Naive thymus-derived CD8-positive, alpha-beta T cell (primary cell): ENCODE measurements around the gene DAG1. TPM values are rescaled to one million over a fixed set of nuclear protein-coding genes. Genes with fewer than 3 reads are reported as not detected.
A peak's percentile ranks its signal among the peaks of the same experiment; 100 is the strongest.

Source experiments
- ATAC-seq, 2 donors: fragments of 150-1000 bp; cut with Tn5 transposase in 1 of 2; sonication (Bioruptor Pico), chemical (Tn5 transposase) in 1 of 2; 1 replicate in 1 of 2; 2 replicates in 1 of 2; pipeline ENCODE4 v1.10.0; 2021; ENCODE audit warnings: mild to moderate bottlenecking in 2 of 2, moderate library complexity in 2 of 2
- POLR2A ChIA-PET: fragments of 350-600 bp; sonication (Branson Sonifier 250); formaldehyde crosslinking; loops from one replicate; lab custom pipeline; 2021; ENCODE audit warnings: antibody characterized with exemption; lab: Charles Lee
- DNase-seq, 10 donors: peaks; one replicate each; pipeline versions ENCODE4 v3.0.0 to v3.0.0-alpha.2; 2020 to 2022
- H3K27ac Mint-ChIP-seq, 10 donors: one replicate each; pipeline ENCODE4 v1.8.0; 2020 to 2022; ENCODE audit warnings: mild to moderate bottlenecking in 10 of 10, mixed read lengths in 10 of 10, moderate library complexity in 4 of 10, inconsistent platforms in 1 of 10
- H3K27me3 Mint-ChIP-seq, 5 donors: one replicate each; pipeline ENCODE4 v1.8.0; 2021 to 2022; ENCODE audit warnings: mixed read lengths in 5 of 5
- H3K36me3 Mint-ChIP-seq, 3 donors: one replicate each; pipeline ENCODE4 v1.8.0; 2020 to 2022; ENCODE audit warnings: mixed read lengths in 3 of 3, mild to moderate bottlenecking in 2 of 3, inconsistent platforms in 1 of 3
- H3K4me1 Mint-ChIP-seq, 4 donors: one replicate each; pipeline ENCODE4 v1.8.0; 2021 to 2022; ENCODE audit warnings: mixed read lengths in 4 of 4
- H3K4me3 Mint-ChIP-seq, 10 donors: one replicate each; pipeline ENCODE4 v1.8.0; 2020 to 2022; ENCODE audit warnings: mild to moderate bottlenecking in 10 of 10, mixed read lengths in 10 of 10, moderate library complexity in 6 of 10, inconsistent platforms in 1 of 10
- H3K9me3 Mint-ChIP-seq, 9 donors: one replicate each; pipeline ENCODE4 v1.8.0; 2020 to 2022; ENCODE audit warnings: mixed read lengths in 9 of 9, mild to moderate bottlenecking in 3 of 9, inconsistent platforms in 1 of 9, moderate library complexity in 1 of 9
- polyA plus RNA-seq, 3 donors: library from polyadenylated mRNA; unstranded; fragments of 300-500 nt; fragmentation: Illumina TruSeq; gene quantifications; one replicate each; pipeline ENCODE4 v1.2.3, GENCODE V29; 2021
- total RNA-seq, 8 experiments: library from RNA in 2 of 8; stranded (reverse) in 2 of 8; gene quantifications; one replicate each; pipeline ENCODE4 v1.2.3 and lab custom pipeline; 2021 to 2026

The DAG1 gene
- total and polyA plus RNA-seq, 5 experiments from 2014 or later = 4.6 to 20.3 (median 6.4) TPM

- no peak for ATAC-seq
- no peak for DNase-seq
- Mint-ChIP-seq H3K4me3 (no peak overlapping the region), H3K36me3 (peaks cover 0 to 28% (median 0%) of the 10 kb centered on the region in 3 donors), H3K9me3 (no peaks in the 10 kb centered on the region), H3K27me3 (no peaks in the 10 kb centered on the region), H3K4me1 (peaks cover 7 to 19% (median 10%) of the 10 kb centered on the region in 4 donors), H3K27ac (peak overlapping the region in 4 of 10 donors; percentile 15 to 43 (median 30))
- POLR2A ChIA-PET = no interaction called here
Measured at GRCh38 chr3:49523756-49524747, 54.0 kb downstream of the DAG1 start.

GRCh38 chr3:49529567-49529966, 59.5 kb downstream of the DAG1 start:
- Mint-ChIP-seq H3K4me3 (no peak overlapping the region), H3K27me3 (no peaks in the 10 kb centered on the region), H3K4me1 (peaks cover 2 to 14% (median 7%) of the 10 kb centered on the region in 4 donors), H3K9me3 (no peaks in the 10 kb centered on the region), H3K27ac (peak overlapping the region in 4 of 10 donors; percentile 18 to 62 (median 48)), H3K36me3 (peaks cover 0 to 45% (median 15%) of the 10 kb centered on the region in 3 donors)
- DNase-seq = no peak
- POLR2A ChIA-PET = no interaction called here
- ATAC-seq = no peak

GRCh38 chr3:49530231-49530630, 60.2 kb downstream of the DAG1 start:
- ATAC-seq = no peak
- Mint-ChIP-seq H3K4me3 (no peak overlapping the region), H3K4me1 (peaks cover 2 to 14% (median 6%) of the 10 kb centered on the region in 4 donors), H3K27me3 (no peaks in the 10 kb centered on the region), H3K27ac (peak overlapping the region in 2 of 10 donors; percentile 37 to 83), H3K9me3 (no peaks in the 10 kb centered on the region), H3K36me3 (peaks cover 0 to 44% (median 15%) of the 10 kb centered on the region in 3 donors)
- POLR2A ChIA-PET = no interaction called here
- no peak for DNase-seq

DNA sequence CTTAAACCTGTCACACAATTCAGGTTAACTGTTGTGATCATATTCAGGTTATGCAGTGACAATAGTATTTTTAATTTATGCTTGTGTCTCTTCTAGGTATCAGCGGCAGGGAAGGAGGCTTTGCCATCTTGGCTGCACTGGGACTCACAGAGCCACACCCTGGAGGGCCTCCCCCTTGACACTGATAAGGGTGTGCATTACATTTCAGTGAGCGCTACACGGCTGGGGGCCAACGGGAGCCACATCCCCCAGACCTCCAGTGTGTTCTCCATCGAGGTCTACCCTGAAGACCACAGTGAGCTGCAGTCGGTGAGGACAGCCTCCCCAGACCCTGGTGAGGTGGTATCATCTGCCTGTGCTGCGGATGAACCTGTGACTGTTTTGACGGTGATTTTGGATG, 60.6 kb downstream of the DAG1 start:
- POLR2A ChIA-PET = no interaction called here
- H3K36me3 Mint-ChIP-seq = peaks cover 0 to 42% (median 15%) of the 10 kb centered on the region in 3 donors

DNA sequence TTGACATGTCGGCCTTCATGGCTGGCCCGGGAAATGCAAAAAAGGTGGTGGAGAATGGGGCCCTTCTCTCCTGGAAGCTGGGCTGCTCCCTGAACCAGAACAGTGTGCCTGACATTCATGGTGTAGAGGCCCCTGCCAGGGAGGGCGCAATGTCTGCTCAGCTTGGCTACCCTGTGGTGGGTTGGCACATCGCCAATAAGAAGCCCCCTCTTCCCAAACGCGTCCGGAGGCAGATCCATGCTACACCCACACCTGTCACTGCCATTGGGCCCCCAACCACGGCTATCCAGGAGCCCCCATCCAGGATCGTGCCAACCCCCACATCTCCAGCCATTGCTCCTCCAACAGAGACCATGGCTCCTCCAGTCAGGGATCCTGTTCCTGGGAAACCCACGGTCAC, 61.2 kb downstream of the DAG1 start:
- peaks cover 0 to 41% (median 15%) of the 10 kb centered on the region in 3 donors for H3K36me3 Mint-ChIP-seq
- peaks cover 1 to 14% (median 5%) of the 10 kb centered on the region in 4 donors for H3K4me1 Mint-ChIP-seq
- H3K27me3 Mint-ChIP-seq = no peaks in the 10 kb centered on the region
- ATAC-seq (no peak), DNase-seq (no peak)
- H3K9me3 Mint-ChIP-seq = no peaks in the 10 kb centered on the region
- POLR2A ChIA-PET = no interaction called here
- no peak overlapping the region for H3K4me3 Mint-ChIP-seq
- H3K27ac Mint-ChIP-seq = no peak overlapping the region

More for the DNA sequence above, 60.6 kb downstream of the DAG1 start:
- DNase-seq = no peak
- H3K27me3 Mint-ChIP-seq = no peaks in the 10 kb centered on the region
- ATAC-seq = no peak
- H3K4me1 Mint-ChIP-seq = peaks cover 1 to 14% (median 5%) of the 10 kb centered on the region in 4 donors
- H3K9me3 Mint-ChIP-seq = no peaks in the 10 kb centered on the region
- H3K27ac Mint-ChIP-seq = no peak overlapping the region
- no peak overlapping the region for H3K4me3 Mint-ChIP-seq

DNA sequence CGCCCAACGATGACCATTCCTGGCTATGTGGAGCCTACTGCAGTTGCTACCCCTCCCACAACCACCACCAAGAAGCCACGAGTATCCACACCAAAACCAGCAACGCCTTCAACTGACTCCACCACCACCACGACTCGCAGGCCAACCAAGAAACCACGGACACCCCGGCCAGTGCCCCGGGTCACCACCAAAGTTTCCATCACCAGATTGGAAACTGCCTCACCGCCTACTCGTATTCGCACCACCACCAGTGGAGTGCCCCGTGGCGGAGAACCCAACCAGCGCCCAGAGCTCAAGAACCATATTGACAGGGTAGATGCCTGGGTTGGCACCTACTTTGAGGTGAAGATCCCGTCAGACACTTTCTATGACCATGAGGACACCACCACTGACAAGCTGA, 61.6 kb downstream of the DAG1 start:
- ATAC-seq (no peak), DNase-seq (no peak)
- Mint-ChIP-seq H3K4me1 (peaks cover 1 to 14% (median 5%) of the 10 kb centered on the region in 4 donors), H3K36me3 (peaks cover 0 to 39% (median 15%) of the 10 kb centered on the region in 3 donors), H3K27ac (peak overlapping the region in 2 of 10 donors; percentile 40 to 80), H3K9me3 (no peaks in the 10 kb centered on the region), H3K4me3 (no peak overlapping the region), H3K27me3 (no peaks in the 10 kb centered on the region)
- POLR2A ChIA-PET = no interaction called here

- ATAC-seq (no peak), DNase-seq (no peak)
- H3K27ac Mint-ChIP-seq = no peak overlapping the region
- peaks cover 1 to 9% (median 4%) of the 10 kb centered on the region in 4 donors for H3K4me1 Mint-ChIP-seq
- H3K27me3 Mint-ChIP-seq = no peaks in the 10 kb centered on the region
- H3K4me3 Mint-ChIP-seq = no peak overlapping the region
- H3K9me3 Mint-ChIP-seq = no peaks in the 10 kb centered on the region
- POLR2A ChIA-PET = no interaction called here
- H3K36me3 Mint-ChIP-seq = peaks cover 0 to 39% (median 15%) of the 10 kb centered on the region in 3 donors
Measured at GRCh38 chr3:49533031-49533430, 63.0 kb downstream of the DAG1 start.

- Mint-ChIP-seq H3K36me3 (peaks cover 0 to 39% (median 15%) of the 10 kb centered on the region in 3 donors), H3K27me3 (no peaks in the 10 kb centered on the region), H3K4me3 (no peak overlapping the region), H3K9me3 (no peaks in the 10 kb centered on the region), H3K4me1 (peaks cover 1 to 9% (median 4%) of the 10 kb centered on the region in 4 donors), H3K27ac (no peak overlapping the region)
- ATAC-seq = no peak
- no peak for DNase-seq
- POLR2A ChIA-PET = no interaction called here
Measured at GRCh38 chr3:49533786-49534519, 63.9 kb downstream of the DAG1 start.

DNA sequence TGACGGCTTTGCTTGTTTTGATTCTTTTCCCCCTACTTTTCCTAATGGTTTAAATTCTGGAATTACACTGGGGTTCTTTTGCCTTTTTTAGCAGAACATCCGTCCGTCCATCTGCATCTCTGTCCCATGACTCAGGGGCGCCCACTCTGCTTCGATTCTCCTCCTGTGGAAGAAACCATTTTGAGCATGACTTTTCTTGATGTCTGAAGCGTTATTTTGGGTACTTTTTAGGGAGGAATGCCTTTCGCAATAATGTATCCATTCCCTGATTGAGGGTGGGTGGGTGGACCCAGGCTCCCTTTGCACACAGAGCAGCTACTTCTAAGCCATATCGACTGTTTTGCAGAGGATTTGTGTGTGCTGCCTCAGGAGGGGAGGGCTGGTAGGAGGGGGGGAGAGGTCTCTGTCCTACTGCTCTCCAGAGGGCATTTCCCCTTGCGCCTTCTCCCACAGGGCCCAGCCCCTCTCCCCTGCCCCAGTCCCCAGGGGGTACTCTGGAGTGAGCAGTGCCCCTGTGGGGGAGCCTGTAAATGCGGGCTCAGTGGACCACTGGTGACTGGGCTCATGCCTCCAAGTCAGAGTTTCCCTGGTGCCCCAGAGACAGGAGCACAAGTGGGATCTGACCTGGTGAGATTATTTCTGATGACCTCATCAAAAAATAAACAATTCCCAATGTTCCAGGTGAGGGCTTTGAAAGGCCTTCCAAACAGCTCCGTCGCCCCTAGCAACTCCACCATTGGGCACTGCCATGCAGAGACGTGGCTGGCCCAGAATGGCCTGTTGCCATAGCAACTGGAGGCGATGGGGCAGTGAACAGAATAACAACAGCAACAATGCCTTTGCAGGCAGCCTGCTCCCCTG, 64.7 kb downstream of the DAG1 start:
- H3K4me1 Mint-ChIP-seq = peaks cover 2 to 6% (median 5%) of the 10 kb centered on the region in 4 donors
- H3K27ac Mint-ChIP-seq = no peak overlapping the region
- ATAC-seq (no peak), DNase-seq (no peak)
- H3K27me3 Mint-ChIP-seq = no peaks in the 10 kb centered on the region
- no peaks in the 10 kb centered on the region for H3K9me3 Mint-ChIP-seq
- POLR2A ChIA-PET = no interaction called here
- no peak overlapping the region for H3K4me3 Mint-ChIP-seq
- peaks cover 0 to 39% (median 15%) of the 10 kb centered on the region in 3 donors for H3K36me3 Mint-ChIP-seq

DNA sequence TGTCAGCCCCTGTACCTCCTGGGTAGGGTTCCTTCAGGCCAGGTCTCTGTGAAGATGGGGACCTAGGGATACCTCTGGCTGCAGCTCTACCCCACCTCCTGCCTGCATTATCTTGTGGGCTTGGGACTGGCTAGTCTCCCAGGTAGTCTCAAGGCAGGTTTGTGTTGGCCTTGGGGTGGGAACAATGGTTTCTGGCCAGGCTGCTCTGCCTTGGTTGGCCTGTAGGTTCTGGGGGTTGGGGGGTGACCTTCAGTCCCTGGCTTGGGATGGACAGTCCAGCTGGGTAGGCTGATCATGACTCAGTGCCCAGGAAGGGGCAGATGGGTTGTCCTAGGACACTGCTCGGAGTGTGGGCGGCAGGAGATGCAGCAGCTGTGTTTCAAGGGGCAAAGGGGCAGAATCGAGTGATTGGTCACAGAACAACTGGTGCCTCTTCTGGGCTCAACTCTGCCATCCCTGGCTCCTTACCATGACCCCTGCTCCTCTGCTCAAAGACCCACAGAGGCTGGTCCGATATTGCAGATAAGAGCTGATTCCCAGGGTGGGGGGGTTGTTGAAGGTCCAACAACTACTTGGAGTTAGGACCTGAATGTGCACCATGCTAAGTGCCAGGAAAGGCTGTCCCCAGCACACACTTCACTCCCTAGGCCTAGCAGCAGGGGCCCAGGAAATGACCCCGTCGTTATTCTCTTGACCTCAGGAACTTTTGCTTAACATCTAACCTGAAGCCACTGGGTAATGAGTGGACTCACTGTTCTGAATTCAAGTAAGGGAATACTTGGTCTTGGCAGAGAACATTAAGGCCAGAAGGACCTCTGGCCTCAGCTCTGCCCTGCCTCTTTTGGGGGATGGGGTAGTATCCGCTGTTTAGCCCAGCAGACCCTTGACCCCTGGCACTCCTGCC, 66.2 kb downstream of the DAG1 start:
- no peak for ATAC-seq
- Mint-ChIP-seq H3K4me1 (peaks cover 0 to 8% (median 5%) of the 10 kb centered on the region in 4 donors), H3K27ac (peak overlapping the region in 1 of 10 donors; percentile 15), H3K4me3 (no peak overlapping the region), H3K36me3 (peaks cover 0 to 27% (median 6%) of the 10 kb centered on the region in 3 donors), H3K9me3 (no peaks in the 10 kb centered on the region), H3K27me3 (no peaks in the 10 kb centered on the region)
- POLR2A ChIA-PET = interaction anchor here (1.0 kb wide), 1 partner anchor 137 kb away, joined by 3 read pairs; no protein-coding TSS in a partner anchor
- DNase-seq = no peak

DNA sequence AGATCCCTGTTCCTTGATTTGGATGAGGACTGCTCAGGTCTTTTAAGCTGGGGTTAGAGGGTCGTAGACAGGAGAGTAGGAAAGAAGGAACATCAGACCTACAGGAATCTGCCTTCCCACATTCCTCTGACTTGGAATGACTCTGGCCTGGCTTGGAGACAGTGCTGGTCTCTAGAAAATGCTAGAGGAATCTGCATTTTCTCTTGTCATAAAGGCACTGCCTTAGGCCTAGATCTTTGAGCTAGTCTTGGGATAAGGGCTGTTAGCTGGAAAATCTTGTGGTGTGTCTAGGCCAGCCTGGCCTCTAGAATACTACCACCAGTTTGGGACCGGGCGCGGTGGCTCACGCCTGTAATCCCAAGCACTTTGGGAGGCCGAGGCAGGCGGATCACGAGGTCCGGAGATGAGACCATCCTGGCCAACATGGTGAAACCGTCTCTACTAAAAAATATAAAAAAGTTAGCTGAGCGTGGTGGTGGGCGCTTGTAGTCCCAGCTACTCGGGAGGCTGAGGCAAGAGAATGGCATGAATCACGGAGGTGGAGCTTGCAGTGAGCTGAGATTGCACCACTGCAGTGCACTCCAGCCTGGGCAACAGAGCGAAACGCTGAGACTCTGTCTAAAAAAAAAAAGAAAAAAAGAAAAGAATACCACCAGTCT, 66.9 kb downstream of the DAG1 start:
- Mint-ChIP-seq H3K4me3 (no peak overlapping the region), H3K9me3 (no peaks in the 10 kb centered on the region), H3K27me3 (no peaks in the 10 kb centered on the region), H3K4me1 (peaks cover 0 to 8% (median 5%) of the 10 kb centered on the region in 4 donors), H3K27ac (peak overlapping the region in 2 of 10 donors; percentile 32 to 69), H3K36me3 (peaks cover 0 to 19% (median 0%) of the 10 kb centered on the region in 3 donors)
- DNase-seq (no peak), ATAC-seq (no peak)
- POLR2A ChIA-PET = interaction anchor here (0.6 to 1.0 kb wide), 3 partner anchors 136 to 410 kb away, joined by 3 to 5 read pairs (median 3); no protein-coding TSS in a partner anchor
